HK-2 (cell line): ENCODE data around the gene S1PR5.
"Not testable (repeated sequence)": the region's sequence is repeated elsewhere in the genome, so short reads cannot be mapped to it uniquely, and the experiment has no call there.

Experiments used
- DNase-seq: peaks from one replicate; pipeline ENCODE4 v3.0.0-alpha.2; 2018; ENCODE audit not compliant: unreplicated experiment

The S1PR5 gene

DNA sequence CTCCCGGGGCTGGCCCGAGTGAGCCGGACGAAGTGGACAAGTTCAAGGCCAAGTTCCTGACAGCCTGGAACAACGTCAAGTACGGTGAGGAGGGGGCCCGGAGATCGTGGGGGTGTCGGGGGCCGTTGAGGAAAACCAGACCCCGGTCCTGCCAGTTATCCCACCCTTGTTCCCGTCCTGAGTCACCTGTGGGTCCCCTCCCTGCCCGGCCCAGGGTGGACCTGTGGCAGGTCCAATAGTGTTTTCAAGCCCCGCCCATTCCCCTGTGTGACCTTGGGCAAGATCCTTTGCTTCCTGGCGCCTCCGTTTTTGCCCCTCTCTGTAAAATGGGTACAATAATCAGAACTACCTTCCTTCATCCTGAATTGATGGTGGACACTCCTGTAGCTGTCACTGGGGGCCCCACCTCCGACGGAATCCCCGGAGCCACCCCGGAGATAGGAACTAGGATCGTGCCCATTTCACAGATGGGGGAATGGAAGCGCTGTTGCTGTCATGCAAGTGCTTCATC is 27.1 kb upstream of the S1PR5 start:
- DNase-seq = peak; percentile 16

DNA sequence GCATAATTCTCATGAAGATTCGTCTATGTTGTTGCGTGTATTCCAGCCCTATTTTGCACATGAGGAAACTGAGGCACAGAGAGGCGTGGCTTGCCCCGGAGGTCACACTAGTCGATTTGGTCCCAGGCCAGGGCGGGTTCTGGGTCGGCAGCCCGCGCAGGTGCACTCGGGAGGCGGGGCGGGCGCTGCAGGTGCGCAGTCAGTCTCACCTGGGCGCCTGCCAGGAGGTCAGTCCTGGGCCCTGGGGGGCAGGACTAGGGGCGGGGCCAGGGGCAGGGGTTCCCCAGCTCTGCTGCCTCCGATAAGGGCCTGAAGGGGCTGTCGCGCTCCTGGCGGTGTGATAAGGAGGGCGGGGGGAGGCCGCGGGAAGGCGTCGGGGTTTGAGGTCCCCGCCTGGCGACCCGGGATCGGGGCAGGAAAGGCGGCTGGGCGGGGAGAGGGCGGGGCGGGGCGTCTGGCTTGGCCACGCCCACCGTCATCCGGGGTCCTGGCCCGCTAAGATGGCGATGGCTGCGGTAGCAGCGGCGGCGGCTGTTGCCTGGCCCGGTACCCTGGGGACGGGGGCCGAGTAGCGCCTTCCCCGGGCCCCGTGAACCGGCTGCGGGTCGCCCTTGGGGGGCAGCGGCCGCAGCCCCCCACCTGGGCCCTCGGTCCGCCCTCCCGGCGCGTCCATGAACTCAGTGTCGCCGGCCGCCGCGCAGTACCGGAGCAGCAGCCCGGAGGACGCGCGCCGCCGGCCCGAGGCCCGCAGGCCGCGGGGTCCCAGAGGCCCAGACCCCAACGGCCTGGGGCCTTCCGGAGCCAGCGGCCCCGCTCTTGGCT is 26.4 kb upstream of the S1PR5 start, which contains the start of gene ATG4D:
Gene ATG4D (plus strand): TSS at position 485 of the 822 bp plus-strand sequence. CDS start 187 bp downstream, at position 672.
- peak; percentile 73 for DNase-seq

DNA sequence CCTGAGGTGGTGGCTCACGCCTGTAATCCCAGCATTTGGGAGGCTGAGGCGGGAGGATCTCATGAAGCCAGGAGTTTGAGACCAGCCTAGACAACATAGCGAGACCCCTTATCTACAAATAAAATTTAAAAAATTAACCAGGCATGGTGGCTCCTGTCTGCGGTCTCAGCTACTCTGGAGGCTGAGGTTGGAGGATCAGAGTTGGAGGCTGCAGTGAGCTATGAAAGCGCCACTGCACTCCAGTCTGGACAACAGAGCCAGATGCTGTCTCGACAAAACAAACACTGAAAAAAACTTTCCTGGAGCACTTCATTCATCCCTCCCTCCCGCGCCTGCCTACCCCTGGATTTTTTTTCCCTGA is 25.8 kb upstream of the S1PR5 start:
- DNase-seq = no peak

DNA sequence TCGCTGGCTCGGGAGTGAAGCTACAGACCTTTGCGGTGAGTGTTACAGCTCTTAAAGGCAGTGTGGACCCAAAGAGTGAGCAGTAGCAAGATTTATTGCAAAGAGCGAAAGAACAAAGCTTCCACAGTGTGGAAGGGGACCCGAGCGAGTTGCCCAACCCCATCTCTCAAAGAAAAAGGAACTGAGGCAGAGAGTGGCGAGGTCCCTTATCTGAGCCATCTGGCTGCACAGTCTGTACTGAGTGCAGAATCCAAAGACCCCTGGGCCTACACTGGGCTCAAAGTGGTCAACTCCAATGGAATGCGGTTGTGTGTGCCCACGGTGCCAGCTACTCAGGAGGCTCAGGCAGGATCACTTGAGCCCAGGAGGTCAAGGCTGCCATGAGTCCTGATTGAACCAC is 21.8 kb upstream of the S1PR5 start:
- not testable (repeated sequence) for DNase-seq

DNA sequence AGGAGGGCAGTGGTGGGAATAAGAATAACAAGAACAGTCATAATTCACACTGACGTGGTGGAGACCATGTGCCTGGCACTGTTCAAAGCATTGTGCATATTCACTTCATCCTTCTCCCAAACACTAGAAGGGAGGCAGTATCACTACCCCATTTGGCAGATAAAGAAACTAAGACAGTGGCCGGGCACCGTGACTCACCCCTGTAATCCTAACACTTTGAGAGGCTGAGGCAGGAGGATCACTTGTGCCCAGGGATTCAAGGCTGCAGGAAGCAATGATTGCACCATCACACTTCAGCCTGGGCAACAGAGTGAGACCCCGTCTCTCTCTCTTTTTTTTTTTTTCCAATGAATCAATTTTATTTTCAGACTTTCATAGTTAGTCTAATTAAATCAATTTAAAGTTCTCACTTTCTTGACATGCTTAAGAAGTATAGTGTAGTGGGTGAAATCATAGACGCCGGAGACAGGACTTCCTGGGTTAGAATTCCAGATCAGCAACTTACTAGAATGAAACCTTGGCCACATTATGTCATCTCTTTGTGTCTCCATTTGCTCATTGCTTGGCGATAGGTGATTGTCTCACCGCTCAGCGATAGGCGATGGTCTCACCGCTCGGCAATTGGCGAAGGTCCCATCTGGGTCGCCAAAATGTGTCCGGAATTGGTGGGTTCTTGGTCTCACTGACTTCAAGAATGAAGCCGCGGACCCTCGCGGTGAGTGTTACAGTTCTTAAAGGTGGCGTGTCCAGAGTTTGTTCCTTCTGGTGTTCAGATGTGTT is 21.1 kb upstream of the S1PR5 start:
- no peak for DNase-seq

DNA sequence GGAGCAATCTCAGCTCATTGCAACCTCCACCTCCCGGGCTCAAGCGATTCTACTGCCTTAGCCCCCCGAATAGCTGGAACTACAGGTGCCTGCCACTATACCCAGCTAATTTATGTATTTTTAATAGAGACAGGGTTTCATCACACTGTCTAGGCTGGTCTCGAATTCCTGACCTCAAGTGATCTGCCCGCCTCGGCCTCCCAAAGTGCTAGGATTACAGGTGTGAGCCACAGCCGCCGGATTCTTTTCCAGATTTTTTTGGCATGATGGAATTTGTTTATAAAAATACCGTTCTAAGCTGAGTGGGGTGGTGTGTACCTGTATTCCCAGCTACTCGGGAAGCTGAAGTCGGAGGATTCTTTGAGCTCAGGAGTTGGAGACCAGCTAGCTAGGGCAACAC is 20.4 kb upstream of the S1PR5 start:
- no peak for DNase-seq

DNA sequence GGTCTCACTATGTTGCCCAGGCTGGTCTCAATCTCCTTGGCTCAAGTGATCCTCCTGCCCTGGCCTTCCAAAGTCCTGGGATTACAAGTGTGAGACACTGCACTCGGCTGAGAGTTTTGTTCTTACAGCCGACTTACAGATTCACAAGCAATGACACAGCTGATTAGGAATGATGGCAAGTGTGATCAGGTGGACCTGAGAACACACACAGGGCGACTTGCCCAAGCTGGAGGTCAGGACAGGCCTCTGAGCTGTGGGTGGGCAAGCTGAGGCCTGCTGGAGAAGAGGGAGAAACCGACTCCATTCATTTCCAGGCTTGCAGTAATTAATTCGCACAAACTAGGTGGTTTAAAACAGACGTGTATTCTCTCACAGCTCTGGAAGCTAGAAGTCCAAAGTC is 18.4 kb upstream of the S1PR5 start:
- no peak for DNase-seq

DNA sequence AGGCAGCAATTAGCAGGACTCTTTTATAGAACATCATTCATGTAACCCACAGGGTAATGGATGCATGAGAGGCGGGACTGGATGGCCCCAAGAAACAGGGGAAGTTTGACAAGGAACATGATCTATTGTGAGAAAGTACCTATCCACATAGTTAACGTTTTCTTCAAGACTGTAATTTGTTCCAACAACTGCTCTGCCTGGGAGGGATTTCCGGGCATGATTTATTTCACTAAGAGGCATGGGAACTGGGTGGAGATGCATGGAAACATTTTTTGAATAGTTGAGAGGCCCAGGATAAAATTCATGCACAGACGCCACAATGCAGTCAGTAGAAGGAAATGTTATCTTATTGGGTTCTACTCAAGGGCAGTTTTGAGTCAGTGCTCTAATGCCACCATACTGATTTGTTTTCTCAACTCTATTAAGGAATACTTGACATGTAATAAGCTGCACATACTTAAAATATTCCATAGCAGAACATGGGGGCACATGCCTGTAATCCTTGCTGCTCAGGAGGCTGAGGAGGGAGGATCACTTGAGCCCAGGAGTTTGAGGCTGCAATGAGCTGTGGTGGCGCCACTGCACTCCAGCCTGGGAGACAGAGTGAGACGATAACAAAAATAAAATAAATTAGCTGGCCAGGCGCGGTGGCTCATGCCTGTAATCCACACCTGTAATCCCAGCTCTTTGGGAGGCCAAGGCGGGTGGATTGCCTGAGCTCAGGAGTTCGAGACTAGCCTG is 16.6 kb upstream of the S1PR5 start:
- no peak for DNase-seq

DNA sequence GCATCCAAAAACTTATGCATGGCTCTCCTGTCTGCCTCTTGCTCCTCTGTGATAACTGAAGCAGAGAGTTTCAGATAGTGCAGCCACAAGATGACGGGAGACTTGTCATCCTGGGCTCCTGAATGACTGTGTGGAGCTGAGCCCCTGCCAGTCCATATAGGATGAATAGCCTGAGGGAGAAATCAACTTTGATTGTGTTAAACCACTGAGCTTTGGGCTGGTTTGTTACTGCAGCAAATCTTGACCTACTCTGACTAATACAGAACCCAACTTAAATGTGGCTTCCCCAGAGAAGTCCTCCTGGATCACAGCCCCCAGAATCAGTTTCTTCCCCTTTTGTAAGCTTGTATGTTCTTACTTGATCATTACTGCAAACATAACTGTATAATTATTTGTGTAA is 15.2 kb upstream of the S1PR5 start:
- no peak for DNase-seq

DNA sequence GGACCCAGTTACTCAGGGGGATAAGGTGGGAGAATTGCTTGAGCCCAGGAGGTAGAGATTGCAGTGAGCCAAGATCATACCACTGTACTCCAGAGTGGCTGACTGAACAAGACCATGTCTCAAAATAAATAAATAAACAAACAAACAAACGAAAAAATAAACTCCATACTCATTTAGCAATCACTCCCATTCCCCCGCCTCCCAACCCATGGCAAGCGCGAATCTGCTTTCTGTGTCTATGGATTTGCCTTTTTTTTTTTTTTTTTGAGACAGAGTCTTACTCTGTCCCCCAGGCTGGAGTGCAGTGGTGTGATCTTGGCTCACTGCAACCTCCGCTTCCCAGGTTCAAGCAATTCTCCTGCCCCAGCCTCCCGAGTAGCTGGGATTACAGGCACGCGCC is 9.6 kb upstream of the S1PR5 start:
- not testable (repeated sequence) for DNase-seq

DNA sequence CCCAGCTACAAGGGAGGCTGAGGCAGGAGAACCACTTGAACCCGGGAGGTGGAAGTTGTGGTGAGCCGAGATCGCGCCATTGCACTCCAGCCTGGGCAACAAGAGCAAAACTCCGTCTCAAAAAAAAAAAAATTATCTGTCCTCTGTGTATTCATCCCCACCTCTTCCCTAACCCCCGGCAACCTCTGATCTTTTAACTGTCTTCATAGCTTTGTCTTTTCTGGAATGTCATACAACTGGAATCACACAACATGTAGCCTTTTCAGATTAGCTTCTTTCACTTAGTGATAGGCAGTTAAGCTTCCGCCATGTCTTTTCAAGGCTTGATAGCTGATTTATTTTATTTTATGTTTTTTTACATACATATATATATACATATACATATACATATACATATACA is 8.4 kb upstream of the S1PR5 start:
- DNase-seq = no peak

DNA sequence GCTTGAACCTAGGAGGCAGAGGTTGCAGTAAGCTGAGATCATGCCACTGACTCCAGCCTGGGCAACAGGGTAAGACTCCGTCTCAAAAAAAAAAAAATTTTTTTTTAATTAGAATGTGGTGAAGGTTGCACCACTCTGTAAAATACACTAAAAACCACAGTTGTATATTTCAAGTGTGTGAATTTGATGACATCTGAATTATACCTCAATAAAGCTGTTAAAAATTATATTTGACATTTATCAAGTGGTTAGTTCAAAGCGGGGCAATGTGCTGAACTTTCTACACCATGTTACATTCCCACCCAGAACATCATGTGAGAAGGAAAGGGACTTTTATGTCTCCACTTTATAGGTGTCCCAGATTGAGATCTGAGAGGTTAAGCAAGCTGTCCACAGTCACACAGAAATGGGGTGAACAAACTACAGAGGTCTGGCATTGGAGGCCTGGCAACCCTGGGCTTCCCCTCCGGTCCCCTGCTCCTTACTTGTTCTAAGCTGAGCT is 5.9 kb upstream of the S1PR5 start:
- DNase-seq = no peak

DNA sequence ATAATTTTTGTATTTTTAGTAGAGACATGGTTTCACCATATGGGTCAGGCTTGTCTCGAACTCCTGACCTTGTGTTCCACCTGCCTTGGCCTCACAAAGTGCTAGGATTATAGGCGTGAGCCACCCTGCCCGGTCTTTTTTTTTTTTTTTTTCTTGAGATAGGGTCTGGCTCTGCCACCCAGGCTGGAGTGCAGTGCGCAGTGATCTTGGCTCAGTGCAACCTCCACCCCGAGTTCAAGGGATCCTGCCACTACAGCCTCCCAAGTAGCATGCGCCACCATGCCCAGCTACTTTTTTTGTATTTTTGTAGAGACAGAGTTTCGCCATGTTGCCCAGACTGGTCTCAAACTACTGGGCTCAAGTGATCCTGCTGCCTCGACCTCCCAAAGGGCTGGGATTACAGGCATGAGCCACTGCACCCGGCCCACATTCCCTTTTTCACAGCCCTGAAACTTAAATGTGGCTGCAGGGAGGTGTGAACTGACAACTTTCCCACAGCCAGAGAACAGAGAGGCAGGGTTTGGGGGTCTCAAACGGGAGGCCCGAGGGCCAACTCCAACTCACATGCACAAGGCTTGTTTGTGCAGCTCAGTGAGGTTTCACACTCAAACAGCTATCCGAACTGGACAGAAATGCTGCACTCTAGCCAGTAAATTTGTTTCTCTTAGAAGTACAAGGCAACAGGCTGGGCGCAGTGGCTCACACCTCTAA is 4.4 kb upstream of the S1PR5 start:
- DNase-seq = no peak

DNA sequence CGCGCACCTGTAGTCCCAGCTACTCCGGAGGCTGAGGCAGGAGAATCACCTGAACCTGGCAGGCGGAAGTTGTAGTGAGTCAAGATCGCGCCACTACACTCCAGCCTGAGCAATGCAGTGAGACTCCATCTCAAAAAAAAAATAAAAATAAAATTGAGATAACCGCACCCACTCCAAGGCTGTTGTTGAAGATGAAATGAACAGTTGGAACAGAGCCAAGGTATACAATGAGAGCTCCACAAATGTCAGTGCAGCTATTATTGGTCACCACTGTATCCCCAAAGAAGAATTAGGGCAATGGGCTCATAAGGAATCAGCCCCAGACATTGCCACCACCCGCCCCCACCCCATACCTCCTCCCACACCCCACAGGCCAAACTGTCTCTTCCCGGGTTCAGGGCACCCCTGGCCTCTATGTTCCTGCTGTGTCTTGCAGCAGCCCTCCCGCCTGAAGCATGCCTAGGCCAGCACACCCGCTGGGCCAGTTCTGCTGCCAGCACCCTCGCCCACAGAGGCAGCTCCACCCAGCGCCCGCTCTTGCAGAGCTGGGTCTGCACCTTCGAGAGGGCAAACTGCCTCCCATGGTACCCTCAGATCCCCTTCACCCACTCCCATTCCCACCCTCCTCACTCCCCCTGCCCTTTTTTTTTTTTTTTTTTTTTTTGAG is 3.5 kb upstream of the S1PR5 start:
- DNase-seq = no peak

DNA sequence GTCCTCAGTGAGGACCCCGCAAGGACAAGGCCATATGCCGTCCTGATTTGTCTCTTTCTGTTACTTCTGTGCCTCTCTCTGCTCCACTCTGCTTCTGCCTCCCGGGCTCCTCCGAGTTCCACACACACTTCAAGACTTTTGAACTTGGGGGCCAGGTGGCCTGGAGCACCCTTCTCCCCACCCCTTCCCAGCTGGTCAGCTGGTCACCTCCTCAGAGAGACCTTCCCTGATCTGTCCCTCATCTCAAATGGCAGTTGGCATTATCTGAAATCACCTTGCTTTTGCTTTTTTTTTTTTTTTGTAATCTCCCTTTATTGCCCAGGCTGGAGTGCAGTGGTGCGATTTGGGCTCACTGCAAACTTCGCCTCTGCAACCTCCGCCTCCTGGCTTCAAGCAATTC is 2.2 kb upstream of the S1PR5 start:
- DNase-seq = no peak

DNA sequence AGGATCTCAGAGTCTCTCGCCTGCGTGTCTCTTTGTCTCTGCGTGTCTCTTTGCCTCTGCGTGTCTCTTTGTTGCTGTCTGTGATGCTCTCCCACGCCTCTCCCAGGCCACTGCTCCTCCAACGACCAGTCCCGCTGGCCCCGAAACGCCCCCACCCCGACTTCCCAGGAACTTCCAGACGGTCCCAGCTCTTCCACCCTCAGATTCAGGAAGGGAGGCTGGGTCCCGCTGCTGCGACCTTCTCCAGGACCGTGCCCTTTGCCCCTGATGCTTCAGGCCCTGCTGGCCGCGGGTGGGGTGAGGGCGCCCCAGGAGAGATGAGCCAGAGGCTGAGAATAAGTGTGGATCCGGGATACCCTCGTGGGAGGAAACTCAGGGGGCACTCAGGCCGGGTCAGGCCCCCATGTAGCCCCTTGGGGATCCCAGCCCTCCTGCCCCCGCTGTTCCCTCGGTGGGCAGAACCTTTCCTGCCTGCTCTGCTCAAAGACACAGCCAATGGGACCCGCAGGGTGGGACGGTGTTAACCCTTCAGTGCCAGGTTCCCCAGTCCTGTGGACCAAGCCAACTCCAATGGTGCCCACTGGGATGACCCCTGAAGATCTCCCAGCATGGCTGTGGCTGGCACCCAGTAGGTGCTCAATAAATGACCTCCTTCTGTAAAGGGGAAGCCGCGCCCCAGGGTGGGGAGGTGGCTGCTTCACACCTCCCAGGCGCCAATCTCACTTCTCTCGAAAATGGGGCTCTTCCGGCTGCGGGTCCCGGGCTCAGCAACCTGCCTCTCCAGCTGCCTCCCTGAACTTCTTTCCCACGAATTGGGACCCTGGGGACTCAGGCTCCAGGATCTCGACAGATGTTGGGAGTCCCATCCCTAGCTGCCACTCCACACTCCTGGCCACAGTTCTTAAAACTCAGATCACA is 1.5 kb upstream of the S1PR5 start:
- peak; percentile 13 for DNase-seq

DNA sequence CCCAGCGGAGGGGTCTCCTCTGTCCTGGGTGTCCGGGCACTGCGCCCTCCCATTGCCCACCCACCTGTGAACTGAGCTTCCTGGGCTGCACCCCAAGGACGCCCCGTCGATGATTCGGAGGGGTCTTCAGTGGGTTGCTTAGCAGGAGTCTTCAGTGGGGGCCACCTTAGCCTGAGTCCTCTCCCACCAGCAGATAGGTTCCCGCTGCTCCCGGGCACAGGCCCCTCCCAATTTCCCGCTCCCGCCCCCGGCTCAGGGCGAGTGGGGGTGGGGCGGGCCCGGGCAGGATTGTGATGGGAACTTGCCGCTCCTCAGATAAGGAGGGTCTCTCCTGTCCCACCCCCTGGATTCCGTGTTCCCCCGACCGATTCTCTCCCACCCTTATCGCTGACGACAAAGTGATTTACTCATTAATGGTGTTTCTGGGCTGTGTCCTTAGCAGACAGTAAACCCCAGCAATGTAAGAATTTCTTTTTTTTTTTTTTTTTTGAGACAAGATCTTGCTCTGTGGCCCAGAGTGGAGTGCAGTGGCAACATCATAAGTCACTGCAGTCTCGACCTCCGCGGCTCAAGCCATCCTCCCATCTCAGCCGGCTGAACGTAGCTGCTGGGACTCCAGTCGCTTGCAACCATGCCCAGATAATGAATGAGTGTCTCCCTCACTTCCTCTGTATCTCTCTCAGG is 655 bp upstream of the S1PR5 start:
- peak; percentile 32 for DNase-seq

DNA sequence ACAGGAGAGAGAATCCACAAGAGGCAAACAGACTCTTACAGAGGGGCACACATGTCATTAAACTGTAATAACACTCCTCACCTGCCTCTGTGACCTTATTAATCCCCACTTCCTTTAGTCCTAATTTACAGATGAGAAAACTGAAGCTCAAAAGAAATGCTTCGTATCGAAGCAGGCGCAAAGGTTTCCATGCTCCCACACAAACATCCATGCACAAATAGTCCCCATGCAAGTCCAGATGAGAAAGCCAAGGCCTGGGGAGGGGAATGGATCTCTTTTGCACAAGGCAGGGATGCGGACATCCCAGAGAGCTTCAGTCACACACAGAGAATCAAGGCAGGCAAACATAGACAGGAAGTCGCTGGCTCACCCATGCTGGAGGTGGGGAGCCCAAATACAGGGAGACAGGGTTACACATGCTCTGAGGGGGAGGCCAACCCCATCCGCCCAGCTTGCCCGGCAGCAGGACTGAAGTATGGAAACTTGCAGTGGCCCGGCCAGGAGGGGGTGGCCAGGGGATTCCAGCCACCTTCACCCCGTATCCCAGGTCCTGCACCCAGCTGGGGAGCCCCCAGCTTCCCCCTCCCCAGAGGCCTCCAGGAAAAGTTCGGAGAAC is 468 bp downstream of the S1PR5 start:
- peak; percentile 16 for DNase-seq

DNA sequence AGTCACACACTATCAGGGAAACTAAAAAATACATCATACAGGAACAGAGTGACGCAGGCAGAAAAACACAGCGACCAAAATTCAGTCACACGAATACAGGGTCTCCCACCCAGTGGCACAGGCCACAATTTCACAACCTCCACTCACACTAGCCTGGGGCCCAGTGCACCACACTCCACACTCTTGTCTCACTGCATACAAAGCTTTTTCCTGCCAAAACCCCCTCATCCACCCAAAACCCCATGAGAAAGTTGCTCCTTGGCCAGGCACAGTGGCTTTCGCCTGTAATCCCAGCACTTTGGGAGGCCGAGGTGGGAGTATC is 1.2 kb downstream of the S1PR5 start:
- DNase-seq = no peak
